Dendritic cell treated with granulocyte-macrophage colony-stimulating factor and Interleukin-4, amounts not matched to agents 40 ng/mL and 50 ng/mL, for 4 days (primary cell): ENCODE results near the gene TMX4.

Source experiments
- H3K27ac Mint-ChIP-seq: one replicate; pipeline ENCODE4 v1.8.0; 2022; ENCODE audit warnings: mild to moderate bottlenecking, mixed read lengths
- H3K27me3 Mint-ChIP-seq: one replicate; pipeline ENCODE4 v1.8.0; 2022; ENCODE audit warnings: mild to moderate bottlenecking, mixed read lengths
- H3K36me3 Mint-ChIP-seq: one replicate; pipeline ENCODE4 v1.8.0; 2022; ENCODE audit warnings: low read depth, mixed read lengths
- H3K4me1 Mint-ChIP-seq: one replicate; pipeline ENCODE4 v1.8.0; 2022; ENCODE audit warnings: low read depth, mixed read lengths
- H3K4me3 Mint-ChIP-seq: one replicate; pipeline ENCODE4 v1.8.0; 2022; ENCODE audit warnings: mild to moderate bottlenecking, moderate library complexity, mixed read lengths
- H3K9me3 Mint-ChIP-seq: one replicate; pipeline ENCODE4 v1.8.0; 2022; ENCODE audit warnings: mixed read lengths
- intact Hi-C: fragments of 100-400 bp; cut with micrococcal nuclease; formaldehyde crosslinking; loops from one replicate; pipeline ENCODE4 v1.15.0; 2022

The TMX4 gene

GRCh38 chr20:8019246-8019997 is at the start of gene TMX4:
TSS of gene TMX4 (minus strand) at chr20:8019761. CDS start at chr20:8019613, 148 bp downstream.
- no peaks in the 10 kb centered on the region for H3K9me3 Mint-ChIP-seq
- peak within 1 kb of the TSS; percentile 90 for H3K27ac Mint-ChIP-seq
- H3K27me3 Mint-ChIP-seq: no peaks in the 10 kb centered on the region
- peak within 1 kb of the TSS; percentile 90 for H3K4me3 Mint-ChIP-seq
- H3K4me1 Mint-ChIP-seq: peaks cover 20% of the 10 kb centered on the region
- peaks cover 6% of the 10 kb centered on the region for H3K36me3 Mint-ChIP-seq
- intact Hi-C loops: no loop called here

- Mint-ChIP-seq H3K36me3 (no peaks in the 10 kb centered on the region), H3K27ac (no peak overlapping the region), H3K27me3 (no peaks in the 10 kb centered on the region), H3K9me3 (no peaks in the 10 kb centered on the region), H3K4me1 (no peaks in the 10 kb centered on the region), H3K4me3 (no peak overlapping the region)
- intact Hi-C loops: no loop called here
Measured at GRCh38 chr20:8067082-8067481, 47.5 kb upstream of the TMX4 start.

- Mint-ChIP-seq H3K9me3 (no peaks in the 10 kb centered on the region), H3K36me3 (no peaks in the 10 kb centered on the region), H3K27me3 (no peaks in the 10 kb centered on the region), H3K4me1 (no peaks in the 10 kb centered on the region), H3K27ac (no peak overlapping the region), H3K4me3 (no peak overlapping the region)
- intact Hi-C loops: no loop called here
Measured at GRCh38 chr20:8066662-8067061, 47.1 kb upstream of the TMX4 start.

- H3K27me3 Mint-ChIP-seq: no peaks in the 10 kb centered on the region
- intact Hi-C loops: no loop called here
- H3K4me1 Mint-ChIP-seq: no peaks in the 10 kb centered on the region
- no peak overlapping the region for H3K27ac Mint-ChIP-seq
- H3K4me3 Mint-ChIP-seq: no peak overlapping the region
- H3K9me3 Mint-ChIP-seq: no peaks in the 10 kb centered on the region
- no peaks in the 10 kb centered on the region for H3K36me3 Mint-ChIP-seq
Measured at GRCh38 chr20:8065691-8066090, 46.1 kb upstream of the TMX4 start.

- intact Hi-C loops: no loop called here
- Mint-ChIP-seq H3K4me1 (no peaks in the 10 kb centered on the region), H3K4me3 (no peak overlapping the region), H3K27me3 (no peaks in the 10 kb centered on the region), H3K36me3 (no peaks in the 10 kb centered on the region), H3K27ac (no peak overlapping the region), H3K9me3 (no peaks in the 10 kb centered on the region)
Measured at GRCh38 chr20:8062756-8063155, 43.2 kb upstream of the TMX4 start.

- intact Hi-C loops: no loop called here
- Mint-ChIP-seq H3K27ac (no peak overlapping the region), H3K36me3 (no peaks in the 10 kb centered on the region), H3K4me3 (no peak overlapping the region), H3K27me3 (no peaks in the 10 kb centered on the region), H3K9me3 (no peaks in the 10 kb centered on the region), H3K4me1 (no peaks in the 10 kb centered on the region)
Measured at GRCh38 chr20:8061861-8062518, 42.4 kb upstream of the TMX4 start.

- Mint-ChIP-seq H3K4me1 (no peaks in the 10 kb centered on the region), H3K4me3 (no peak overlapping the region), H3K36me3 (no peaks in the 10 kb centered on the region), H3K27ac (no peak overlapping the region), H3K27me3 (no peaks in the 10 kb centered on the region), H3K9me3 (no peaks in the 10 kb centered on the region)
- intact Hi-C loops: no loop called here
Measured at GRCh38 chr20:8060977-8061376, 41.4 kb upstream of the TMX4 start.

GRCh38 chr20:8057871-8058270 is 38.3 kb upstream of the TMX4 start:
- Mint-ChIP-seq H3K9me3 (no peaks in the 10 kb centered on the region), H3K36me3 (no peaks in the 10 kb centered on the region), H3K27me3 (no peaks in the 10 kb centered on the region), H3K27ac (no peak overlapping the region), H3K4me3 (no peak overlapping the region), H3K4me1 (no peaks in the 10 kb centered on the region)
- intact Hi-C loops: no loop called here

GRCh38 chr20:8055096-8055495 is 35.5 kb upstream of the TMX4 start:
- intact Hi-C loops: no loop called here
- H3K27me3 Mint-ChIP-seq: no peaks in the 10 kb centered on the region
- no peaks in the 10 kb centered on the region for H3K36me3 Mint-ChIP-seq
- H3K4me3 Mint-ChIP-seq: no peak overlapping the region
- no peaks in the 10 kb centered on the region for H3K9me3 Mint-ChIP-seq
- H3K4me1 Mint-ChIP-seq: peaks cover 6% of the 10 kb centered on the region
- no peak overlapping the region for H3K27ac Mint-ChIP-seq

- Mint-ChIP-seq H3K36me3 (no peaks in the 10 kb centered on the region), H3K9me3 (no peaks in the 10 kb centered on the region), H3K27me3 (no peaks in the 10 kb centered on the region), H3K4me3 (no peak overlapping the region), H3K4me1 (peaks cover 10% of the 10 kb centered on the region), H3K27ac (no peak overlapping the region)
- intact Hi-C loops: no loop called here
Measured at GRCh38 chr20:8050157-8050837, 30.7 kb upstream of the TMX4 start.

- no peak overlapping the region for H3K27ac Mint-ChIP-seq
- intact Hi-C loops: no loop called here
Measured at GRCh38 chr20:8049310-8049709, 29.7 kb upstream of the TMX4 start.

GRCh38 chr20:8045946-8046345 is 26.4 kb upstream of the TMX4 start:
- H3K9me3 Mint-ChIP-seq: no peaks in the 10 kb centered on the region
- H3K27me3 Mint-ChIP-seq: no peaks in the 10 kb centered on the region
- no peak overlapping the region for H3K27ac Mint-ChIP-seq
- no peak overlapping the region for H3K4me3 Mint-ChIP-seq
- no peaks in the 10 kb centered on the region for H3K36me3 Mint-ChIP-seq
- peaks cover 10% of the 10 kb centered on the region for H3K4me1 Mint-ChIP-seq
- intact Hi-C loops: no loop called here

More at GRCh38 chr20:8049310-8049709, 29.7 kb upstream of the TMX4 start:
- H3K4me1 Mint-ChIP-seq: peaks cover 10% of the 10 kb centered on the region
- no peak overlapping the region for H3K4me3 Mint-ChIP-seq
- no peaks in the 10 kb centered on the region for H3K36me3 Mint-ChIP-seq
- H3K9me3 Mint-ChIP-seq: no peaks in the 10 kb centered on the region
- H3K27me3 Mint-ChIP-seq: no peaks in the 10 kb centered on the region

GRCh38 chr20:8043687-8044282 is 24.2 kb upstream of the TMX4 start:
- intact Hi-C loops: loop anchor here (1.0 to 5.0 kb wide), 3 partner anchors 89 to 679 kb away; partner anchors contain the start of gene PLCB1
- Mint-ChIP-seq H3K36me3 (no peaks in the 10 kb centered on the region), H3K4me3 (no peak overlapping the region)

GRCh38 chr20:8039042-8039441 is 19.5 kb upstream of the TMX4 start:
- Mint-ChIP-seq H3K27me3 (no peaks in the 10 kb centered on the region), H3K36me3 (no peaks in the 10 kb centered on the region), H3K4me1 (peaks cover 5% of the 10 kb centered on the region), H3K4me3 (no peak overlapping the region), H3K9me3 (no peaks in the 10 kb centered on the region), H3K27ac (no peak overlapping the region)
- intact Hi-C loops: no loop called here

More at GRCh38 chr20:8043687-8044282, 24.2 kb upstream of the TMX4 start:
- no peaks in the 10 kb centered on the region for H3K9me3 Mint-ChIP-seq
- no peaks in the 10 kb centered on the region for H3K4me1 Mint-ChIP-seq
- no peak overlapping the region for H3K27ac Mint-ChIP-seq
- no peaks in the 10 kb centered on the region for H3K27me3 Mint-ChIP-seq
